ENCODE measurements around the gene CARNS1. TPM values are rescaled to one million over a fixed set of nuclear protein-coding genes. Genes with fewer than 3 reads are reported as not detected.
"Not testable (repeated sequence)": the region's sequence is repeated elsewhere in the genome, so short reads cannot be mapped to it uniquely, and the experiment has no call there.

CARNS1 gene
- total and polyA plus RNA-seq, 4 donors = 8.6 to 38.6 (median 25.7) TPM

DNA sequence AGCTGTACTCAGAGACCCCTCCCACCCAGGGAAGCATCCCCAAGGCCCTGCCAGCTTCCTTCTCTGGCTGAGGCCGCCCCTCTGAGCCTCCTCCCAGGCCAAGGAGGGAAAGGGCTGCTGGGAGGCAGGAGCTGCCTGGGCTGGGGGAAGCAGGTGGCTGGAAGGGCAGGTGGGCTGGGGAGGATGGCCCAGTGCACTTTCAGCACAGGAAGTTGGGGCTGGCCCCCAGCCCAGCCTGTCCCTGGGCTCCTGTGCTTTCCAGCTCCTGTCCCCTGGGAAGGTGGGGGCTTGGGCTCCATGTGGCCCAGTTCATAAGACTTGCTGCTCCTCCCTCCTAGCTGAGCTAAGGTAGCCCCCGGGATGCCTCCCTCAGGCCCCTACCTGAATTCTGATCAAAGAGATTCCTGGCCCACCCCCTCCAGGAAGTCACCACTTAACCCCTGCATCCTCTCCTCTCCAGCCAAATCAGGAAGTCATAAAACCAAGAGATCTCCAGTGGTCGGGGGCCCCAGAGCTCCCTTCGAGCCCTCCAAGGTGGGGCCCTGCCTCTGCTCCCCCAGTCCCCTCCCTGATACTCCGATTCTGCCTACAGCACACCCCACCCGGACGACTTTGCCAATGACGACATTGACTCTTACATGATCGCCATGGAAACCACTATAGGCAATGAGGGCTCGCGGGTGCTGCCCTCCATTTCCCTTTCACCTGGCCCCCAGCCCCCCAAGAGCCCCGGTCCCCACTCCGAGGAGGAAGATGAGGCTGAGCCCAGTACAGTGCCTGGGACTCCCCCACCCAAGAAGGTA is 18.7 kb upstream of the CARNS1 start:
- DNase-seq (ENCODE audit: low read depth in 4 of 6, low spot score in 6 of 6) = no peak
- WGBS (ENCODE audit: insufficient coverage) = 47% methylated on average over 8 of the region's 13 CpGs
- Histone ChIP-seq H3K9me3 (ENCODE audit: control insufficient read depth, insufficient read depth, low read length) (no peaks in the 10 kb centered on the region), H3K4me1 (ENCODE audit: control insufficient read depth, insufficient read depth, low read length) (peaks cover 47% of the 10 kb centered on the region), H3K36me3 (ENCODE audit: control insufficient read depth, insufficient read depth, low read length) (peaks cover 76% of the 10 kb centered on the region), H3K4me3 (ENCODE audit: low read depth, low read length) (no peak overlapping the region), H3K27ac (ENCODE audit: low read depth, low read length) (no peak overlapping the region), H3K27me3 (ENCODE audit: control insufficient read depth, insufficient read depth, low read length) (no peaks in the 10 kb centered on the region)

DNA sequence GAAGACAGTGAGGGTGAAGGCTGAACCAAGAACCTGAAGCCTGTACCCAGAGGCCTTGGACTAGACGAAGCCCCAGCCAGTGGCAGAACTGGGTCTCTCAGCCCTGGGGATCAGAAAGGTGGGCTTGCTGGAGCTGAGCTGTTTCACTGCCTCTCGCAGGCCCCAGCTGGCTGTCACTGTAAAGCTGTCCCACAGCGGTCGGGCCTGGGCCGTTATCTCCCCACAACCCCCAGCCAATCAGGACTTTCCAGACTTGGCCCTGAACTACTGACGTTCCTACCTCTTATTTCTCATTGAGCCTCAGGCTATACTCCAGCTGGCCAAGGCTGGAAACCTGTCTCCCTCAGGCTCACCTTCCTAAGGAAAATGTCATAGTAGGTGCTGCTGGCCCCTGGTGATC is 17.9 kb upstream of the CARNS1 start:
- Histone ChIP-seq H3K4me3 (ENCODE audit: low read depth, low read length) (no peak overlapping the region), H3K27ac (ENCODE audit: low read depth, low read length) (no peak overlapping the region), H3K36me3 (ENCODE audit: control insufficient read depth, insufficient read depth, low read length) (peaks cover 74% of the 10 kb centered on the region), H3K9me3 (ENCODE audit: control insufficient read depth, insufficient read depth, low read length) (no peaks in the 10 kb centered on the region), H3K4me1 (ENCODE audit: control insufficient read depth, insufficient read depth, low read length) (peaks cover 49% of the 10 kb centered on the region), H3K27me3 (ENCODE audit: control insufficient read depth, insufficient read depth, low read length) (no peaks in the 10 kb centered on the region)
- WGBS (ENCODE audit: insufficient coverage) = 91% methylated on average over 6 of the region's 6 CpGs
- DNase-seq (ENCODE audit: low read depth in 4 of 6, low spot score in 6 of 6) = no peak

DNA sequence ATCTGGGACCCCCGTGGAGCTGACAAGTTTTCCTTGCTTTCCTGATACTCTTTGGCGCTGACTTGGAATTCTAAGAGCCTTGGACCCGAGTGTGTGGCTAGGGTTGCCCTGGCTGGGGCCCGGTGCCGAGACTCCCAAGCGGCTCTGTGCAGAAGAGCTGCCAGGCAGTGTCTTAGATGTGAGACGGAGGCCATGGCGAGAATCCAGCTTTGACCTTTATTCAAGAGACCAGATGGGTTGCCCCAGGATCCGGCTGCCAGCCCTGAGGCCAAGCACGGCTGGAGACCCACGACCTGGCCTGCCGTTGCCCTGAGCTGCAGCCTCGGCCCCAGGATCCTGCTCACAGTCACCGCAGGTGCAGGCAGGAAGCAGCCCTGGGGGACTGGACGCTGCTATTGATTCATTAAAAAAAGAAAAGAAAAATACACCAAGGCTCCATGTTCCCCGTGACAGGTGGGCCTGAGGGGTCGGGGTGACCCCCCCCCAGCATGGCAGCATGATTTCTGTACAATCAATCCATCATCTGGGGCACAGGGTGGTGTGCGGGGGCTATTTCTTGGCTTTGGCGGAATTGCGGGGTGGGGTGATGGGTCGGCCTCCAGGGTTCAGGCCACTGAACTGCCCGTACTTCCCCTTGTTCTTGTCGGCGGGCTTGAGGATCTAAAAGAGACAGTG is 17.4 kb upstream of the CARNS1 start:
- Histone ChIP-seq H3K27ac (ENCODE audit: low read depth, low read length) (no peak overlapping the region), H3K9me3 (ENCODE audit: control insufficient read depth, insufficient read depth, low read length) (no peaks in the 10 kb centered on the region), H3K4me3 (ENCODE audit: low read depth, low read length) (no peak overlapping the region), H3K4me1 (ENCODE audit: control insufficient read depth, insufficient read depth, low read length) (peaks cover 48% of the 10 kb centered on the region), H3K27me3 (ENCODE audit: control insufficient read depth, insufficient read depth, low read length) (no peaks in the 10 kb centered on the region), H3K36me3 (ENCODE audit: control insufficient read depth, insufficient read depth, low read length) (peaks cover 71% of the 10 kb centered on the region)
- no peak for DNase-seq (ENCODE audit: low read depth in 4 of 6, low spot score in 6 of 6)
- 82% methylated on average over 20 of the region's 24 CpGs for WGBS (ENCODE audit: insufficient coverage)

DNA sequence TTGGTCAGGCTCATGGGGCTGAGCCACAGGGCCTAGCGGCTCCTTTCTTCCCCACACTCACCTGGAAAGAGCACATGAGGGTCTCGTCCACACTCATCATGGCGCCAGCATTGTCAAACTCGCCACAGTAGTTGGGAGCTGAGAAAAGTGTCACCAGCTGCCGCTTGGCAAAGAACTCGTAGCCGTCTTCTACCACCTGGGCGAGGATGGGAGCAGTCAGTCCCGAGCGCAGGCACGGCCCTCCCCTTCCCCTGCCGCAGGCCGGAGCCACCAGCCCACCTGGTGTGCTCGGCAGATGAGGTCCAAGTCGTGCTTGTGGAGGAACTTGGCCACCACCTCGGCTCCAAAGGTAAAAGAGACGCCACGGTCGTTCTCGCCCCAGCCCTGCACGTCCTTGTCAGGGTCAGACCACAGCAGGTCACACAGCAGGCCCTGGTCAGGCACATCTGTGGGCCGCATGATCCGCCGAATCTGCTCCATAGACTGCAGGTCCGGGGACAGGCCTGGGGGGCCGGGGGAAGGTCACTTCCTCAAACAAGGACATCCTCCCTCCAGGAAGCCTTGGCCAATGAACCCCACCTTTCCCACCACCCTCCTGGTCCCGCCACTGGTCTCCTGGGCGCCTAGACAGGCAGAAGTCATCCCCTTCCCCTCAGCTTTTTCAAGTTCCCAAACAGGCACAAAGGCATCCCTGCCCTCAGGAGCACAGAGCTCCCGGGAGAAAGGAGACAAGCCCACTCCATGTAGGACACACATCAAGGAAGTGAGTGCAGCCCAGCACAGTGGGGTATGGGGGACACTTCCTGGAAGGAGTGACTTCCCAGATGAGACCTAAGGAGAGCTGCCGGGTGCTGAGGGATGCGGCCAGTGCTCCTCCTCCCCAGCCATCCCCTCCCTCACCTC is 16.6 kb upstream of the CARNS1 start:
- H3K27ac ChIP-seq (ENCODE audit: low read depth, low read length) = no peak overlapping the region

DNA sequence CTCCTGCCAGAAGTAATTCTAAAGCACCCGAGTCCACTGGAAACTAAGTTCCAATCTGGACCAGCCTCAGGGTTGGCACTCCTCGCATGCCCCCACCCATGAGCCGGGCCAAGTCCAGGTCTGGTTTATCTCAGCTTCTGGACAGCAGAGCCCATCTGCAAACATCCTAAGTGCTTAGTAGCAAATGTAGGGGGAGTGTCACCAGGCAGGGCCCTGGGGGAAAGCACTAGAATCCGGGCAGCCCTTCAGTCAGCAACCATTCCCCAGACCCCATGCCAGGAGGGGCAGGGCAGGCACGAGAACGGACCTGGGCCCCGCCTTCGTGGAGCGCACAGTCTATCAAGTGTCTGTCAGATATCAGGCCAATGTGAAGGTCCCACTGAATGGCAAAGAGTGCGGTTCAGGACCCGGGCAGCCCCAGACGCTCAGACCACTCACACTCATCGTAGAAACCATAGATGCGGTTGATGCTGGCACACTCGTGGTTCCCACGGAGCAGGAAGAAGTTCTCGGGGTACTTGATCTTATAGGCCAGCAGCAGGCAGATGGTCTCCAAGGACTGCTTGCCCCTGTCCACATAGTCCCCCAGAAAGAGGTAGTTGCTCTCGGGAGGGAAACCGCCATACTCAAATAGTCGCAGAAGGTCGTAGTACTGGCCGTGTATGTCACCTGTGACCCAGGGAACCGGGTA is 15.1 kb upstream of the CARNS1 start:
- no peak for DNase-seq (ENCODE audit: low read depth in 4 of 6, low spot score in 6 of 6)
- Histone ChIP-seq H3K4me1 (ENCODE audit: control insufficient read depth, insufficient read depth, low read length) (peaks cover 56% of the 10 kb centered on the region), H3K27ac (ENCODE audit: low read depth, low read length) (no peak overlapping the region), H3K4me3 (ENCODE audit: low read depth, low read length) (peak overlapping the region; percentile 87), H3K9me3 (ENCODE audit: control insufficient read depth, insufficient read depth, low read length) (no peaks in the 10 kb centered on the region), H3K36me3 (ENCODE audit: control insufficient read depth, insufficient read depth, low read length) (peaks cover 53% of the 10 kb centered on the region), H3K27me3 (ENCODE audit: control insufficient read depth, insufficient read depth, low read length) (no peaks in the 10 kb centered on the region)
- WGBS (ENCODE audit: insufficient coverage) = 63% methylated on average over 20 of the region's 23 CpGs

More for the DNA sequence above, 16.6 kb upstream of the CARNS1 start:
- Histone ChIP-seq H3K36me3 (ENCODE audit: control insufficient read depth, insufficient read depth, low read length) (peaks cover 63% of the 10 kb centered on the region), H3K27me3 (ENCODE audit: control insufficient read depth, insufficient read depth, low read length) (no peaks in the 10 kb centered on the region), H3K4me1 (ENCODE audit: control insufficient read depth, insufficient read depth, low read length) (peaks cover 51% of the 10 kb centered on the region), H3K4me3 (ENCODE audit: low read depth, low read length) (no peak overlapping the region), H3K9me3 (ENCODE audit: control insufficient read depth, insufficient read depth, low read length) (no peaks in the 10 kb centered on the region)
- WGBS (ENCODE audit: insufficient coverage) = 86% methylated on average over 27 of the region's 31 CpGs
- no peak for DNase-seq (ENCODE audit: low read depth in 4 of 6, low spot score in 6 of 6)

DNA sequence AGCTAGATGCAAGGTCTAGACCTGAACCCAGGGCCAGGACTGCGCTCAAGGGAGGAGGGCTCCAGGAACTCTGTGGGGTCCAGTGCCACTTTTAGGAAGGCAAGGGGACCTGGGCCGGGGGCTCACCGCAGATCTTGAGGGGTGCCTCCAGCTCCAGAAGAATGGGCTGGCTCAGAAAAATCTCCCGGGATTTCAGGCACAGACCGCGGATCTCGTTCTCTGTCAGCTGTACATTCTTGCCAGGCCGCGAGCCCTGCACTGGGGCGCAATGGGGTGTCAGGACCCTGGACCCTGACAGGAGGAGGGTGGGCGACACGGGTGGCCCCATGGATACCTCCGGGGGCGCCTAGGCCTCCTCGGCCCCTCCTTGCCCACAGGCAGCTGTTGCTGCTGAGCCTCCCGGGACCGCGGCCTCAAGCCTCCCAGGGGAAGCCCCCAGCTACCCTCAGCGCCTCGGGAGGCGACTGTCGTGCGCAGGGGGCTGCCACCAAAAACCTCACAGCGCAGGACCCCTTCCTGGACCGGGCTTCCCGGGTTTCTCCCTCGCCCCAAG is 14.5 kb upstream of the CARNS1 start:
- no peak for DNase-seq (ENCODE audit: low read depth in 4 of 6, low spot score in 6 of 6)
- WGBS (ENCODE audit: insufficient coverage) = 6% methylated on average over 27 of the region's 27 CpGs
- Histone ChIP-seq H3K4me1 (ENCODE audit: control insufficient read depth, insufficient read depth, low read length) (peaks cover 56% of the 10 kb centered on the region), H3K27me3 (ENCODE audit: control insufficient read depth, insufficient read depth, low read length) (no peaks in the 10 kb centered on the region), H3K9me3 (ENCODE audit: control insufficient read depth, insufficient read depth, low read length) (no peaks in the 10 kb centered on the region), H3K36me3 (ENCODE audit: control insufficient read depth, insufficient read depth, low read length) (peaks cover 47% of the 10 kb centered on the region), H3K4me3 (ENCODE audit: low read depth, low read length) (peak overlapping the region; percentile 87), H3K27ac (ENCODE audit: low read depth, low read length) (peak overlapping the region; percentile 48)

DNA sequence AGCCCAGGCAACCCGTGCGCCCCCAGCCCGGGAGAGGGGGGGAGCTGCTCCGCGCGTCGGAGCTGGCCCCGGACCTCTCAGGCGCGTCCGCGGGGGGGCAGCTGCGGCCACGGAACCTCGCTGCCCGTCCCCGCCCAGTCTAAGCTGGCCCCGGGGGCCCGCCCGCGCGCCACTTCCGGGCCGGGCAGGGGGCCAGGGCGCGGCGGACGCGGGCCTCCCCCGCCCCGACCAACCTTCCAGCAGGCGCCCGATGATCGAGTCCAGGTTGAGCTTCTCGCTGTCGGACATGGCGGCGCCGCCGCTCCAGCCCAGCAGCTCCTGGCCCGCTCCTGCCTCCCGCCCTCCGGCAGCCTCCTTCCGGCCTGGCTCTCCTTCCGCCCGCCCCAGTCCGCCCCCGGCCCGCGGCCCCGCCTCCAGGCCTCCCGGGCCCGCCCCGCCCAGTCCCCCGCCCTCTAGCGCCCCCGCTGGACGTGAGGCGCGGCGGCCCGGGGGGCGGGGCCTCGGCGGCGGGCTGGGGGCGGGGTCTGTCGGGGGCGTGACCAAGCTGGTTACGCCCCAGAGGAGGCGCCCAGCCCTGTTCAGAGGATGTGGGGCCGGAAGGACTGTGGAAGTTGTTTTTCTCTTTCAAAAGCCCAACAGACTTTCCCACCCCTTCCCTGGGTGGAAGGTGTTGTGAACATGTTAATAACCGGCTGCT is 13.8 kb upstream of the CARNS1 start, which contains the start of gene PPP1CA:
TSS of gene PPP1CA (minus strand) at position 364 of the 697 bp plus-strand sequence. CDS start at position 288, 76 bp downstream.
- Histone ChIP-seq H3K4me3 (ENCODE audit: low read depth, low read length) (peak within 1 kb of the TSS; percentile 87), H3K27me3 (ENCODE audit: control insufficient read depth, insufficient read depth, low read length) (no peaks in the 10 kb centered on the region), H3K36me3 (ENCODE audit: control insufficient read depth, insufficient read depth, low read length) (peaks cover 41% of the 10 kb centered on the region), H3K9me3 (ENCODE audit: control insufficient read depth, insufficient read depth, low read length) (no peaks in the 10 kb centered on the region), H3K27ac (ENCODE audit: low read depth, low read length) (peak within 1 kb of the TSS; percentile 90), H3K4me1 (ENCODE audit: control insufficient read depth, insufficient read depth, low read length) (peaks cover 53% of the 10 kb centered on the region)
- DNase-seq (ENCODE audit: low read depth in 4 of 6, low spot score in 6 of 6) = peak in 5 of 6 donors; percentile 81 to 96 (median 84)
- 0% methylated on average over 46 of the region's 73 CpGs for WGBS (ENCODE audit: insufficient coverage)

DNA sequence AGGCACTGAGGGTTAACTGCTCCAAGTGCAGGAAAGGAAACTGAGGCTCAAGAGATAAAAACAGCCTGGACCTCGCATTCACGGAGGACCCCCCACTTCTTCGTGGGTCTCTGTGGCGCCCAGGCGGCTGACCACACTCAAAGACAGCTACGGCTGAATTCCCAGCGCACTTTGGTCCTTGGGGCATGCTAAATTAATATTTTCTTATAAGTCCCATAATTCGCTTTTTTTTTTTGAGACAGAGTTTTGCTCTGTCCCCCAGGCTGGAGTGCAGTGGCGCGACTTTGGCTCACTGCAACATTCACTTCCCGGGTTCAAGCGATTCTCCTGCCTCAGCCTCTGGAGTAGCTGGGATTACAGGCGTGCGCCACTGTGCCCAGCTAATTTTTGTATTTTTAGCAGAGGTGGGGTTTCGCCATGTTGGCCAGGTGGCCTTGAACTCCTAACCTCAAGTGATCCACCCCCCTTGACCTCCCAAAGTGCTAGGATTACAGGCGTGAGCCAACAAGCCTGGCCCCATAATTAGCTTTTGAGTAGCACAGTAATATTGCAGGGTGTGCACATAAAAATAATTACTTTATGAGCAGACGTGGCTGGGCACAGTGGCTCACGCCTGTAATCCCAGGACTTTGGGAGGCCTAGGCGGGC is 13.2 kb upstream of the CARNS1 start:
- not testable (repeated sequence) for H3K9me3 ChIP-seq (ENCODE audit: control insufficient read depth, insufficient read depth, low read length); H3K27me3 ChIP-seq (ENCODE audit: control insufficient read depth, insufficient read depth, low read length); DNase-seq (ENCODE audit: low read depth in 4 of 6, low spot score in 6 of 6)
- Histone ChIP-seq H3K27ac (ENCODE audit: low read depth, low read length) (peak overlapping the region; percentile 90), H3K36me3 (ENCODE audit: control insufficient read depth, insufficient read depth, low read length) (peaks cover 34% of the 10 kb centered on the region), H3K4me1 (ENCODE audit: control insufficient read depth, insufficient read depth, low read length) (peaks cover 49% of the 10 kb centered on the region), H3K4me3 (ENCODE audit: low read depth, low read length) (peak overlapping the region; percentile 26)
- 55% methylated on average over 15 of the region's 19 CpGs for WGBS (ENCODE audit: insufficient coverage)
